ENCODE results near the gene PER1.

PER1 gene, protein sequence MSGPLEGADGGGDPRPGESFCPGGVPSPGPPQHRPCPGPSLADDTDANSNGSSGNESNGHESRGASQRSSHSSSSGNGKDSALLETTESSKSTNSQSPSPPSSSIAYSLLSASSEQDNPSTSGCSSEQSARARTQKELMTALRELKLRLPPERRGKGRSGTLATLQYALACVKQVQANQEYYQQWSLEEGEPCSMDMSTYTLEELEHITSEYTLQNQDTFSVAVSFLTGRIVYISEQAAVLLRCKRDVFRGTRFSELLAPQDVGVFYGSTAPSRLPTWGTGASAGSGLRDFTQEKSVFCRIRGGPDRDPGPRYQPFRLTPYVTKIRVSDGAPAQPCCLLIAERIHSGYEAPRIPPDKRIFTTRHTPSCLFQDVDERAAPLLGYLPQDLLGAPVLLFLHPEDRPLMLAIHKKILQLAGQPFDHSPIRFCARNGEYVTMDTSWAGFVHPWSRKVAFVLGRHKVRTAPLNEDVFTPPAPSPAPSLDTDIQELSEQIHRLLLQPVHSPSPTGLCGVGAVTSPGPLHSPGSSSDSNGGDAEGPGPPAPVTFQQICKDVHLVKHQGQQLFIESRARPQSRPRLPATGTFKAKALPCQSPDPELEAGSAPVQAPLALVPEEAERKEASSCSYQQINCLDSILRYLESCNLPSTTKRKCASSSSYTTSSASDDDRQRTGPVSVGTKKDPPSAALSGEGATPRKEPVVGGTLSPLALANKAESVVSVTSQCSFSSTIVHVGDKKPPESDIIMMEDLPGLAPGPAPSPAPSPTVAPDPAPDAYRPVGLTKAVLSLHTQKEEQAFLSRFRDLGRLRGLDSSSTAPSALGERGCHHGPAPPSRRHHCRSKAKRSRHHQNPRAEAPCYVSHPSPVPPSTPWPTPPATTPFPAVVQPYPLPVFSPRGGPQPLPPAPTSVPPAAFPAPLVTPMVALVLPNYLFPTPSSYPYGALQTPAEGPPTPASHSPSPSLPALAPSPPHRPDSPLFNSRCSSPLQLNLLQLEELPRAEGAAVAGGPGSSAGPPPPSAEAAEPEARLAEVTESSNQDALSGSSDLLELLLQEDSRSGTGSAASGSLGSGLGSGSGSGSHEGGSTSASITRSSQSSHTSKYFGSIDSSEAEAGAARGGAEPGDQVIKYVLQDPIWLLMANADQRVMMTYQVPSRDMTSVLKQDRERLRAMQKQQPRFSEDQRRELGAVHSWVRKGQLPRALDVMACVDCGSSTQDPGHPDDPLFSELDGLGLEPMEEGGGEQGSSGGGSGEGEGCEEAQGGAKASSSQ (N-terminal part only)

GRCh38 chr17:8152112-8152775 is at the start of gene PER1:
TSS of gene PER1 (minus strand) at chr17:8152404. CDS start at chr17:8150706, 1,698 bp downstream.
- DNase-seq, result peak; percentile 88

- DNase-seq, result peak; percentile 39
Measured at GRCh38 chr17:8192070-8192815, 40.0 kb upstream of the PER1 start.

DNA sequence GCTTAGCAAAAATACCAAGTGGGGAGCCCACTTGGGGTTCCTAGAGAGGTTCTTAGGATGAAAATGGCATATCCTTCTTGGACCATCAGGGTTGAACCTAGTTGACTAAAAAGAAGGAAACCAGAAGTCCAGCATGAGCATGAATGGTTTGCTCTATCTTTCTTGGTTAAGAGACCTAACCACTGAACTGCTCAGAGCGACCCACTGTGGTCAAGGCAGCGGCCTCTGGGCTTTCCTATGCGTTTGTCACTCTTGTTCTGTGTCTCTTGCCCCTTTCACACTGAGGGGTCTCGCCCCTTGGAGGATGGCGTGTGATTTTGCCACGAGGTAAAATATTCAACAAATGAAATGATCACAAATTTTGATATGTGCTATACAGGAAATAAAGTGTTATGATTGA is 38.3 kb upstream of the PER1 start:
- no peak for DNase-seq

- DNase-seq, result peak; percentile 96
Measured at GRCh38 chr17:8189711-8190477, 37.7 kb upstream of the PER1 start, which contains the start of gene BORCS6. TSS of gene BORCS6 (minus strand) at chr17:8190180. CDS start at chr17:8190140, 40 bp downstream.

GRCh38 chr17:8189041-8189710 is 37.0 kb upstream of the PER1 start:
- peak; percentile 31 for DNase-seq

GRCh38 chr17:8188263-8188839 is 36.1 kb upstream of the PER1 start:
- no peak for DNase-seq

- DNase-seq, result peak; percentile 83
Measured at GRCh38 chr17:8187517-8188262, 35.5 kb upstream of the PER1 start.

GRCh38 chr17:8186787-8187516 is 34.7 kb upstream of the PER1 start:
- DNase-seq, result peak; percentile 86

- DNase-seq, result no peak
Measured at GRCh38 chr17:8186446-8186786, 34.2 kb upstream of the PER1 start.

DNA sequence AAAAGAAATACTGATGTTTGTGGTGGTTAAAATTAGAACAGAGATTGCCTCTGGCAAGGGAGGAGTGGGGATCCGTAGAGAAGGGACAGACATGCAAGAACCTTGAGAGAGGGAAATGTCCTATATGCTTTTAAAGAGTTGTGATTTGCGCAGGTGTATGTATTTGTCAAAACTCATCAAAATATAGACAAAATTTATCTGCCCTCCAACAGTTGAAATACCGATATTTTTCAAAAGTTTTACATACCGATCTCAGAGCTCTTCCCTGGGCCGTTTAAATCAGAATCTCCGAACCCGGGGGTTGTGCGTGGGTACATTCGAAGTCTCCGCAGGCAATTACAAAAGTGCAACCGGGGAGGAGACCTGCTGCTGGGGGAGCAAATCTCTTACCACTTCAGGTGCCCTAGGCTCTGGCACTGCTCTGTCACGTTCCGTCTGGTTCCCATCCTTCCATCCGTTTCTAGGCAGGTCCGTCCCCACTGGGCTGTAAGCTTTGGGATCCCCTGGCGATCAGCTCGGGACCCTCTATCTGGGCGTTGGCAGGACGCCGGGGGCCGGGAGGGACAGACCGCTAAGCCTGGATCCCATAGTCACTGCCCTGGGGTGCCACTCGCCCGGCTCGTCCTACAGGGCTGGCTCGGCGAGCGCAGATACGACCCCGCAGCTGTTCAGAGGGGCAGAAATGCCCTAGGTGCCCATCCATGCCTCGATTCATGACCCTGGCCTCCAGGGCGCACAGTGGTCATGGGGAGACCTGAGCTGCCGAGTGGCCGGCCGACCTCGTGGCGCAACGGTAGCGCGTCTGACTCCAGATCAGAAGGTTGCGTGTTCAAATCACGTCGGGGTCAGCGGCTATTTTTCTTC is 33.6 kb upstream of the PER1 start:
- DNase-seq, result peak; percentile 76

DNA sequence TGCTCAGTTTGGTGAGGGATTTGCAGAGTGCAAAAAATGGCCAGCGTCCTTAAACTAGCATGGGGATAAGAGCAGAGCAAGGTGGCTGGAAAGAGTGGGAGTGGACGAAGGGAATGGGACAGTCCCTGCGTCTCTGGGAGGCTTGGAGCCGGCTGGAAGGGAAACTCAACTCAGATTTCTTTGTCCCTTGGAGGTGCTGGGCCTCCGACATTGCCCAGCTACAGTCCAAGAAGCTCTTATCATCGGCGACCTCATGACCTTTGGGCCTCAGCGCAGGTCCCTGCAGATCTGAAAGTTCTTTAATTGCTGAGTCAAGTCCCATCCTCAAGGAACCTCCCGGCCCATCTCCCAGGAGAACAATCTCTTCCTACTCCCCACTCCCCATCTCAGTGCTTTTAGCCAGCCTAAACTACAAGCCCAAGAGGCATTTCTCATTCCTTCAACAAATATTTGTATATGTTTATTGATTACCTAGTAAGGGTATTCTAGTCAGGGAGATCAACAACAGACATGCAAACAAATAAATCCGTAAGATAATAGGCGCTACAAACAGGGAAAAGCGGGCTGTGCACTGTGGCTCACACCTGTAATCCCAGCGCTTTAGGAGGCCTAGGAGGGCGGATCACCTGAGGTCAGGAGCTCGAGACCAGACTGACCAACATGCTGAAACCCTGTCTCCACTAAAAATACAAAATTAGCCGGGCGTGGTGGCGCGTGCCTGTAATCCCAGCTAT is 25.0 kb upstream of the PER1 start:
- no peak for DNase-seq

GRCh38 chr17:8176197-8176940 is 24.2 kb upstream of the PER1 start, which contains the start of gene TMEM107:
TSS of gene TMEM107 (minus strand) at chr17:8176380. CDS start at chr17:8176286, 94 bp downstream.
- DNase-seq, result peak; percentile 86

DNA sequence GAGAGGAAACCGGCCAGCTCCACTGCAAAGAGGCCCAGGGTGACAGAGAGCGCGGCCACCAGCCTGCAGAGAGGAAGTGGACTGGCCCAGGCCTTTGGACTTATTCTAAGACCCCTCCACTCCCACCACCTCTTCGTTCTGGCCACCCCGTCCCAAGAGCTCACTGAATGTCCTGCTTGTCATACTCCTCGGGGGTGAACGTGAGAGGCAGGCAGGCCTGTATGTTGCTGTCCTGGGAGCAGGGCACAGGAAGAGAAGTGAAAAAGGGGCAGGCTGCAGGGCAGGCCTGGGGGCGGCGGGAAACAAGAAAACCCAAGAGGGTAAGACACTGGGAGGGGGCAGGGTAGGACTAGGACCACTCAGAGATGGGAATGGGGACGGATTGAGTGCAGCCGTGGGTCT is 23.6 kb upstream of the PER1 start:
- DNase-seq, result no peak

DNA sequence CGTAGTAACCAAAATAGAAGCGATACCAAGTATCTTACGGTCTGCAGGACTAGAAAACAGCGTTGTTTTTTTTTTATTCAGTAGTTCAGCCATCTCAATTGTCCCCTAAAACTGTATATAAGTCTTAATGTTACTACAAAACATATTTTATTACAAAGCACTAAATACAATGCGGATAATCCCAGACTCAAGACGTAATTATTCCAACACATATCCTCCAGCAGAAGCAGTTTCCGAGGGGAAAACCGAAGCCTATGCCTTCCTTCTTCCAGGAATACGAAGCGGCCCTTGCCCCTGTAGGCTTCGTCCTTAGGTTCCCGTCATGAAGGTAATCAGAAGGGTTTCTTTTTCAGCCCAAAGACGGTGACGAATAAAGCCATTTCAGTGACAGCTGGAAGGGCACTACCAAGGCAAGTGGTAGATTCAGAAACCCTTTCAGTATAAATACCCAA is 21.7 kb upstream of the PER1 start:
- DNase-seq, result no peak

- peak; percentile 83 for DNase-seq
Measured at GRCh38 chr17:8173056-8173870, 21.1 kb upstream of the PER1 start.
